Esophagus muscularis mucosa (tissue), 4 donors: ENCODE measurements around the gene ABHD16B.

Experiments
- CTCF ChIP-seq, 3 experiments: fragments of 200-600 bp in 2 of 3; fragments of 450-650 bp in 1 of 3; sonication (generic) in 2 of 3; IDR thresholded peaks; one replicate each; pipeline ENCODE4 v1.5.1; 2017 to 2019; ENCODE audit warnings: antibody characterized with exemption in 3 of 3, mild to moderate bottlenecking in 2 of 3, moderate library complexity in 1 of 3
- EP300 ChIP-seq: sonication (generic); formaldehyde crosslinking; IDR thresholded peaks from one replicate; pipeline ENCODE4 v1.6.1; 2017; ENCODE audit warnings: antibody characterized with exemption
- POLR2A ChIP-seq: fragments of 450-650 bp; IDR thresholded peaks from one replicate; pipeline ENCODE4 v1.6.1; 2017; ENCODE audit warnings: antibody characterized with exemption, moderate library complexity, mild to moderate bottlenecking, low read depth

GRCh38 chr20:63830841-63831588 lies 30.3 kb upstream of the ABHD16B start, which contains the start of gene ZBTB46:
- TF ChIP-seq POLR2A (no peak), CTCF (IDR thresholded peaks at IDR 0.05) (no peak), EP300 (no peak)
